Measurements from ENCODE around the gene BCS1L.
A peak's percentile ranks its signal among the peaks of the same experiment; 100 is the strongest.

The BCS1L gene, protein sequence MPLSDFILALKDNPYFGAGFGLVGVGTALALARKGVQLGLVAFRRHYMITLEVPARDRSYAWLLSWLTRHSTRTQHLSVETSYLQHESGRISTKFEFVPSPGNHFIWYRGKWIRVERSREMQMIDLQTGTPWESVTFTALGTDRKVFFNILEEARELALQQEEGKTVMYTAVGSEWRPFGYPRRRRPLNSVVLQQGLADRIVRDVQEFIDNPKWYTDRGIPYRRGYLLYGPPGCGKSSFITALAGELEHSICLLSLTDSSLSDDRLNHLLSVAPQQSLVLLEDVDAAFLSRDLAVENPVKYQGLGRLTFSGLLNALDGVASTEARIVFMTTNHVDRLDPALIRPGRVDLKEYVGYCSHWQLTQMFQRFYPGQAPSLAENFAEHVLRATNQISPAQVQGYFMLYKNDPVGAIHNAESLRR

DNA sequence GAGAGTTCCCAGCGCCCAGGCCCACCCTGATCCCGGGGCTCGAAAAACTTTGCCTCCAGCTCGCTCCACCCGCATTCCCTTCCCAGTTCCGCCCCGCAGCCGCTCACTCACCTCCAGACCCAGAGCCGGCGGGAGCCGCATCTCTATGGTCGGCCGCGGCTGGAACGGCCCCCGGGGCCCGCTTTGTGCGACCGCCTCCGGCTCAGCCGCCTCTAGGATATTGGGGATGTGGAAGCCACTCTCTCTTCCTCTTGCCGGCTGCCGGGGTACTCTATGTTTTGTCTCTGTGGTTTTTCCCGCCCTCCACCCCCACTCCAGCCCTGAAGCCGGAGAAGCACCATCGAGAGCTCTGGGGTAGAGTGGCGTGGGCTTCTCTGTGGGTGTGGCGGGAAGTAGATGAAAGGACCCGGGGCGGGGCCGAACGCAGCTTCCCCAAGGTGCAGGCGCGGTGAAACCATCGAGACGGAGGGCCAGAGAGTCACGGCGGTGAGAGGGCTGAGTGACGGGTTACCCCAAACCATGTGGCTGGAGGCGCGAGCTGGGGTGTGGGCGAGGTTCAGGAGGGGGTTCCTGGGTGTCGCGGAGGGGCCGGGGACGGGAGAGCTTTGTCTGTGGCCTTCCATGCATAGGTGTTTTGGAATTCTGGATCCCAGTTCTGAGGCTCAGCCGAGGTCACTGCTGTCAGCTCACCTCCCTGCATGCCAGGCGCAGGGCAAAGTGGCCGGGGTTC is at the start of gene BCS1L, which contains the start of gene ZNF142:
TSS of gene BCS1L (plus strand) at position 426 of the 730 bp plus-strand sequence. CDS start 1,305 bp downstream, outside the sequence.
TSS of gene ZNF142 (minus strand) at position 366 of the 730 bp plus-strand sequence. CDS start 3,194 bp downstream, outside the sequence.
- Histone ChIP-seq H3K36me3 (ENCODE audit: control insufficient read depth, insufficient read depth, low read length) (no peaks in the 10 kb centered on the region), H3K4me1 (peaks cover 6% of the 10 kb centered on the region), H3K9ac (peak within 1 kb of the TSS; percentile 8), H3K79me2 (peaks cover 10% of the 10 kb centered on the region), H3K9me3 (ENCODE audit: control insufficient read depth, low read length) (no peaks in the 10 kb centered on the region), H3K27ac (peak within 1 kb of the TSS; percentile 70), H3K4me3 (ENCODE audit: low read depth, low read length) (peak within 1 kb of the TSS; percentile 91), H3K4me2 (ENCODE audit: low read length) (peak within 1 kb of the TSS; percentile 98), H2AFZ (peak within 1 kb of the TSS; percentile 91), H3K27me3 (ENCODE audit: control insufficient read depth, insufficient read depth, low read length) (no peaks in the 10 kb centered on the region)
- TF ChIP-seq, protein P1, sequence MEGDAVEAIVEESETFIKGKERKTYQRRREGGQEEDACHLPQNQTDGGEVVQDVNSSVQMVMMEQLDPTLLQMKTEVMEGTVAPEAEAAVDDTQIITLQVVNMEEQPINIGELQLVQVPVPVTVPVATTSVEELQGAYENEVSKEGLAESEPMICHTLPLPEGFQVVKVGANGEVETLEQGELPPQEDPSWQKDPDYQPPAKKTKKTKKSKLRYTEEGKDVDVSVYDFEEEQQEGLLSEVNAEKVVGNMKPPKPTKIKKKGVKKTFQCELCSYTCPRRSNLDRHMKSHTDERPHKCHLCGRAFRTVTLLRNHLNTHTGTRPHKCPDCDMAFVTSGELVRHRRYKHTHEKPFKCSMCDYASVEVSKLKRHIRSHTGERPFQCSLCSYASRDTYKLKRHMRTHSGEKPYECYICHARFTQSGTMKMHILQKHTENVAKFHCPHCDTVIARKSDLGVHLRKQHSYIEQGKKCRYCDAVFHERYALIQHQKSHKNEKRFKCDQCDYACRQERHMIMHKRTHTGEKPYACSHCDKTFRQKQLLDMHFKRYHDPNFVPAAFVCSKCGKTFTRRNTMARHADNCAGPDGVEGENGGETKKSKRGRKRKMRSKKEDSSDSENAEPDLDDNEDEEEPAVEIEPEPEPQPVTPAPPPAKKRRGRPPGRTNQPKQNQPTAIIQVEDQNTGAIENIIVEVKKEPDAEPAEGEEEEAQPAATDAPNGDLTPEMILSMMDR (IDR thresholded peaks at IDR 0.05) = no peak

DNA sequence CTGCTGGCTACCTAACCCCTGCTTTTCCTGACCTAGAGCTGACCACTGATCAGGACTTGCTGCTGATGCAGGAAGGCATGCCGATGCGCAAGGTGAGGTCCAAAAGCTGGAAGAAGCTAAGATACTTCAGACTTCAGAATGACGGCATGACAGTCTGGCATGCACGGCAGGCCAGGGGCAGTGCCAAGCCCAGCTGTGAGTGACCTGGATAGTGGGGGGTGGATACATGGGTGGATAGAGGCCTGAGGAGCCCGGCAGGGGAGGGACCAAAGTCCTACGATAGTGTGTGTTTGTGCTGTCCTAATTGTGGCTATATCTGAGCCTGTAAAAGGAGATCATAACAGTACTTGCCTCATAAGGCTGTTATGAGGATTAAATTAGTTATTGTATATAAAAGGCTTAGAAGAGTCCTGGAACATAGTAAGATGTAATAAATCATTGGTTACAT is 43.6 kb upstream of the BCS1L start:
- Histone ChIP-seq H3K4me3 (ENCODE audit: low read depth, low read length) (no peak overlapping the region), H3K36me3 (ENCODE audit: control insufficient read depth, insufficient read depth, low read length) (no peaks in the 10 kb centered on the region), H3K4me1 (no peaks in the 10 kb centered on the region), H3K27me3 (ENCODE audit: control insufficient read depth, insufficient read depth, low read length) (no peaks in the 10 kb centered on the region), H2AFZ (no peak overlapping the region), H3K9me3 (ENCODE audit: control insufficient read depth, low read length) (no peaks in the 10 kb centered on the region), H3K27ac (no peak overlapping the region), H3K9ac (no peak overlapping the region), H3K4me2 (ENCODE audit: low read length) (no peak overlapping the region), H3K79me2 (no peaks in the 10 kb centered on the region)
- TF ChIP-seq, protein P1 (IDR thresholded peaks at IDR 0.05) = no peak

DNA sequence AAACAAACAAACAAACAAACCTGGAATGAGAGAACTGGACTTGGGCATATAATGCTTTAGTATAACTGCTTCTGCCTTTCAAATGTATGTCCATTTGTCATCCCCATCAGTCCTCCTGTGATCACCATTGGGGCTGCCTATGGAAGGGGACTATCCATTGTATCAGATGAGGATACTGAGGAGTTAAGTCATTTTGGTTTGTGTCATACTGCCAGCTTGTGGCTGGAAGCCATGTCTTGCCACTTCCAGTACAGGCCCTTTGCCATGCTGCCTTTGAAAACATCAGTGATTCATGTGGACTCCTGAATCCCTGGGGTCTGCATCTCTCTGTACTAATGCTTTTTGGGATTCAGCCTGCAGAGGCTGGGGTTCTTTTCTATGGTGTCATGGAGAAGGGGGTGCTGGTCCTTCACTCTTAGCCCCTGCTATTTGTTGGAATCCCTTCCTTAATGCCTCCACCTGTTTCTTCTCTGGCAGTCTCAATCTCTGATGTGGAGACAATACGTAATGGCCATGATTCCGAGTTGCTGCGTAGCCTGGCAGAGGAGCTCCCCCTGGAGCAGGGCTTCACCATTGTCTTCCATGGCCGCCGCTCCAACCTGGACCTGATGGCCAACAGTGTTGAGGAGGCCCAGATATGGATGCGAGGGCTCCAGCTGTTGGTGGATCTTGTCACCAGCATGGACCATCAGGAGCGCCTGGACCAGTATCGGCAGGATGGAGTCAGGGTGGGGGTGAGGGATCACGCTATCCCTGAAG is 41.2 kb upstream of the BCS1L start:
- TF ChIP-seq, protein P1 (IDR thresholded peaks at IDR 0.05) = no peak
- H3K4me2 ChIP-seq (ENCODE audit: low read length) = no peak overlapping the region

DNA sequence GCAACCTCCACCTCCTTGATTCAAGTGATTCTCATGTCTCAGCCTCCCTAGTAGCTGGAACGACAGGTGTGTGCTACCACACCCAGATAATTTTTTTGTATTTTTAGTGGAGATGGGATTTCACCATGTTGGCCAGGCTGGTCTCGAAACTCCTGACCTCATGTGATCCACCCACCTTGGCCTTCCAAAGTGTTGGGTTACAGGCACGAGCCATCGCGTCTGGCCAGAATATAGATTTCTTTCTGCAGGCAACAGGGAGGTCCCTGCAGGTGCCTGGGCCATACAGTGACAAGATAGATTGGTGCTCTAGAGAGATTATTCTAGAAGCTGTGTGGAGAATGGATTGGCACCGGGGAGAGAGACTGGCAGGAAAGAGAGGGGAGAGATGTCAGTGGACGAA is 38.5 kb upstream of the BCS1L start:
- H3K4me2 ChIP-seq (ENCODE audit: low read length) = no peak overlapping the region
- no peaks in the 10 kb centered on the region for H3K79me2 ChIP-seq
- H3K36me3 ChIP-seq (ENCODE audit: control insufficient read depth, insufficient read depth, low read length) = no peaks in the 10 kb centered on the region
- peaks cover 5% of the 10 kb centered on the region for H3K4me1 ChIP-seq
- H3K27me3 ChIP-seq (ENCODE audit: control insufficient read depth, insufficient read depth, low read length) = no peaks in the 10 kb centered on the region
- TF ChIP-seq, protein P1 (IDR thresholded peaks at IDR 0.05) = no peak
- H3K4me3 ChIP-seq (ENCODE audit: low read depth, low read length) = no peak overlapping the region
- H2AFZ ChIP-seq = no peak overlapping the region
- no peak overlapping the region for H3K9ac ChIP-seq
- H3K9me3 ChIP-seq (ENCODE audit: control insufficient read depth, low read length) = no peaks in the 10 kb centered on the region
- H3K27ac ChIP-seq = no peak overlapping the region

More for the DNA sequence above, 41.2 kb upstream of the BCS1L start:
- no peaks in the 10 kb centered on the region for H3K79me2 ChIP-seq
- H2AFZ ChIP-seq = no peak overlapping the region
- H3K36me3 ChIP-seq (ENCODE audit: control insufficient read depth, insufficient read depth, low read length) = no peaks in the 10 kb centered on the region
- H3K27ac ChIP-seq = no peak overlapping the region
- peaks cover 5% of the 10 kb centered on the region for H3K4me1 ChIP-seq
- no peaks in the 10 kb centered on the region for H3K27me3 ChIP-seq (ENCODE audit: control insufficient read depth, insufficient read depth, low read length)
- no peak overlapping the region for H3K9ac ChIP-seq
- H3K4me3 ChIP-seq (ENCODE audit: low read depth, low read length) = no peak overlapping the region
- no peaks in the 10 kb centered on the region for H3K9me3 ChIP-seq (ENCODE audit: control insufficient read depth, low read length)
